GM19455 (cell line): Measurements from ENCODE around the gene RARRES1.
"Not testable (repeated sequence)": the region's sequence is repeated elsewhere in the genome, so short reads cannot be mapped to it uniquely, and the experiment has no call there.

ENCODE experiments used
- ATAC-seq: cut with Tn5 transposase; IDR thresholded peaks from one replicate; pipeline ENCODE4 v1.9.1; 2021; ENCODE audit not compliant: unreplicated experiment

Gene RARRES1

DNA sequence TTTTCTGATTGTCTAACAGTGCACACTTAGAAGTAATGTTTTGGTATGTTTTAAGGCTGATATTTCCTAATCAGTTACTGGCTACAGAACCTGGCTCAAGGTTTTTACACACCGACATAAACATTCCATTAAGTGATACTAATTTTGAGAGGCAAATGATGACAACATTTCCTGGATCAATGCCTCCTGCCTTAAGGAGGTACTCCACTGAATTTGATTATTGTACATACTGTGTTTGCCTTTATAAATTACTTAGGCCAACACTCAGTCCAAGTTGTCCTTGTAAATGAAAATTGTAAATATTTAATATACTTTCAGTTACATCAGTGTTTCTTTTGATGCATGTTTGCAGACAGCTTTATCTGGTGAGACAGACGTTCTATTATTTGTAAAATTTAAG is 35.6 kb downstream of the RARRES1 start:
- no peak for ATAC-seq

DNA sequence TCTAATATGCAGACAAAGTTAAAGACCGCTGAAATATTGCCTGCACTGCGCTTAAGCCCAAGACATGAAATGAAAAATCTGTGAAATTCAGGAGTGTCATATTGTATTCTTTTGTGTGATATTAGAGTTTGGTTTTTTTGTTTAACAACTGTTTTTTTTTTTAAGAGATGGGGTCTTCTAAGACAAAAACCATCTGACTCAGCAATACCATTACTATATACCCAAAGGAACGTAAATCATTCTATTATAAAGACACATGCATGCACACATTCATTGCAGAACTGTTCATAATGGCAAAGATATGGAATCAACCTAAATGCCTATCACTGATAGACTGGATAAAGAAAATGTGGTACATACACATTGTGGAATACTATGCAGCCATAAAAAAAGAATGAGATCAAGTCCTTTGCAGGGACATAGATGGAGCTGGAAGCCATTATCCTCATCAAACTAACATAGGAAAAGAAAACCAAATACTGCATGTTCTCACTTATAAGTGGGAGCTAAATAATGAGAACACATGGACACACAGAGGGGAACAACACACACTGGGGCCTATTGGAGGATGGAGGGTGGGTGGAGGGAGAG is 38.3 kb downstream of the RARRES1 start:
- not testable (repeated sequence) for ATAC-seq

DNA sequence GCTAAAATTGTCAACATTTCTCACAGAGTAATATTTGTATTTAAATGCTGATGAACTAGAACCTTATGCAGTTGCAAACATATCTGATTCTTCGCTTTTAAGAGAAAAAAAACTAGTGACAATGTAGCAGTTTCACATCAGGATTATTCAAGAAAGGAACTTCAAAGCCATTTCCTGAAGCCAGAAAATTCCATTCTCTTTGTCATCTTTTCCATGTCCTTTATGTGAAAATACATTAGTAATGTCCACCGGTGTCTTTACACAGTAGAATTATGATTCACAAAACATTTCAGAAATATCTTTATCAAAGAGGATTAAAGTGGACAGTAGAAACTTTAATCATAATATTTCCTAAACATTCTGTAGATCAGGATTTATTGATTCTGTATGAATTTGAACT is 47.1 kb downstream of the RARRES1 start:
- ATAC-seq: no peak

DNA sequence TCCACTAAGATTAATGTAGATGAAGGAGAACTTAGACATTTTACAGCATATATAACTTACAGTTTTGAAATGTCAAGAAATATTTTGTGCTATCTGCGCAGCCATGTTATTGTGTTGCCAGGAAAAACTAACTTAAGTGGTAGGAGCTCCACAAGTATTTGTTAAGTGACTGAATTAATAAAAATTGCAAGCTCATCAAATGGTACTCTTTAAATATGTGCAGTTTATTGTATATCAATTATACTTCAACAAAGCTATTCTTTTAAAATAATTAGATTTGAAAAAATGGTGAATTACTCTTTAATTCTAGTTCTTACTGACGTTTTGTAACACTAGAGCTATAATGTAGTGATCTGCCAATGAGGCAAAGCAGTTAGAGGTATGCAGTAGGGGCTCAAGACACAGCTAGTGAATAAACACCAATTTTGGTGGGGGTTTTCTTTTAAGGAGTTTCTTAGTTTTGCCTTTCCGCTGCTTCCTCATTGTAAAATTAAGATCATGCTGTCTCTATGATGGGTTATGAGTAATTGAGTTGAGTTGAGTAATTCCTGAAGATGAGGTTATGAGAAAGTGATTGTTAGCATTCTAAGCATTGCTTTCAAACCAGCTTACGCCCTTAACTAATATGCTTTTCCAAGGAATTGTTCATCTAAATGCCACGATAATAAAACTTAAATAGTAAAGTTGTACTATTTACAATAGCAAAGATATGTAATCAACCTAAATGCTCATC is 48.9 kb downstream of the RARRES1 start:
- no peak for ATAC-seq

DNA sequence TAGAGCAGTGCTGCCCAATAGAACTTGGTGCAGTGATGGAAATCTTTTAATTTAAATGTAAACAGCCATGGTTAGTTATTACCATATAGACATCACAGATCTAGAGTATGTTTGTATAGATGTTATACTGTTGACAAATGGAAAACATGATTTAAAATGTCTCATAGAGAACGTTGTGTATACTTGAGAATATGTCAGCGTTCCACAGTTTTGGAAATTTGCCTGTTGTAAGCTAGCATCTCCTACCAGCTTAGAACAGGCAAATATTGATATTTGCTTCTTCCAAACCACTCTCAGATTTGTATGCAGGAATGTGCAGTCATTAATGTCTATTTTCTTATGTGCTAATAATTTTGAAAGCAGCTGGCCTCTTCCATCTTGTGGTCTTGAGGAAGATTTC is 51.4 kb downstream of the RARRES1 start:
- ATAC-seq: no peak

DNA sequence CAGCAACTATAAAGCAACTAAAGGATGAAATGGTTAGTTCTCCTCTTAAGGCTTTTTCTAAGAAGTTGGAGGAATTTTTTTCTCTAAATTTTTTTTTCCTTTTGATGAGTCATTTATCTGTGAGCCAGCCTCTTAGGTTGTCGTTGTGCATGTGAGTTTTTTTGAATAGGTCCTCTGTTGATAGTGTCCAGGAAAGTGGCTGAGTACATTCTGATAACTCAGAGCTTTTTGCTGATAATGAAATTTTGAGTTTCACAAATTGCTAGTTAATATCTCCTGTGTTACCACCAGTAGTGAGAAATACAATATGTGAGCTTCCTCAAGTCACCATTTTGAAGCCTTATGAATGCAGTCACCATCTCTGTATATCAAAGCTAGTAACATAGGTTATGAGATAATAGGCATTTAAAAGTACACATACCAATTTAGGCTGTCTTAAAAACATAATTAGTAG is 52.7 kb downstream of the RARRES1 start:
- ATAC-seq: no peak

DNA sequence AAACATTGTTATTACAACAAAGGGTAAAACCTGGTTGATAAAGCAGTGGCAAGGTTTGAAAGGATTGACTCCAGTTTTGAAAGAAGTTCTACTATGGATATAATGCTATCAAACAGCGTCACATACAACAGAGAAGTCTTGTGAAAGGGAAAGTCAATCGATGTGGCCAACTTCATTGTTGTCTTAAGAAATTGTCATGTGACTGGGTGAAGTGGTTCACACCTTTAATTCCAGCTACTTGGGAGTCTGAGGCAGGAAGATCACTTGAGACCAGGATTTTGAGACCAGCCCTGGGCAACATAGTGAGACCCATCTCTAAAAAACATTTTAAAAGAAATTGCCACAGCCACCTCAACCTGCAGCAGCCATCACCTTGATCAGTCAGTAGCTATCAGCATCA is 53.6 kb downstream of the RARRES1 start:
- ATAC-seq: no peak

DNA sequence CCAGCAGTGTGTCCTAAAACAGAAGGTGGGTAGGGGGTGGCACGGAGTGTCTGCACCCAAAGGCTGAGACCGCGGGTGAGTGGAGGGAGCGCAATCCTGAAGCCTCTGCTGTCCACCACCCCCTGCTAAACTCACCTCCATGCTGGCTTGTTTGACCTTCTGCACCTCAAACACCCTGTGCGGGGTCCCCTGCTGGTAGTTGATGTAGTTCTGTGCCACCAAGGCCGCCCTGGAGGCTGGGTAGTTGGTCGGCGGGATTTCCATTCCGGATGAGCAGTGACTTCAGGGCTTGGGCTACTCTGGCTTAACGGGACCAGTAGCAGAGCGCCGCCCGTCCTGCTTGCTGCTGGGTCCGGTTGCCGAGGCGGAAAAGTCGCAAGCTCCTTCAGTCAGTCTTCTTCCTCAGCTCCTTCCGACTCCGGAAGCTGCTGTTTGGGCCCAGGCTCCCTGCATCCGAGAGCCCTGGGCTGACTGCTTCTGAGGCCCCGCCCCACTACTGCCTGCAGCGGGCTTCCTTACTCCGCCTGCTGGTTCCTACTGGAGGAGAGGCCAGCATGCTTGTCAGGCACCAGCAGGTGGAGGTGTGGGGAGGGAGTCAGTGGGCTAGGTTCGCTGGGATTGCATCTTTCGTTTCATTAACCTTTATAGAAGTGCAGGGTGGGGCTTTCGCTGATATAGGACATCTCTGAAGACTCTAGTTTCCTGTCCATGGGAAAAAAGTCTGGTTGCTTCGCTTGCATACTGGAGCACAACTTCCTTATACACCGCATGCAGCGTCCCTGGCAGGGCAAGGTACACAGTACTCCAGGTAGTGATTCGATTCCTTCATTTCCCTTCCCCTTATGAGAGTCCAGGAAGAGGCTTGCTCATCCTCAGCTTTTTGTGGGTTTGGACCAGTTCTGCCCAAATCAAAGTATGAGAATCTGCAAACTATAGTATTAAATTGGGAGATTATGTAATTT is 59.8 kb downstream of the RARRES1 start, which contains the start of gene LXN:
Gene LXN (minus strand): TSS at position 434 of the 962 bp plus-strand sequence. CDS start 170 bp downstream, at position 264.
- ATAC-seq: peak; percentile 100

DNA sequence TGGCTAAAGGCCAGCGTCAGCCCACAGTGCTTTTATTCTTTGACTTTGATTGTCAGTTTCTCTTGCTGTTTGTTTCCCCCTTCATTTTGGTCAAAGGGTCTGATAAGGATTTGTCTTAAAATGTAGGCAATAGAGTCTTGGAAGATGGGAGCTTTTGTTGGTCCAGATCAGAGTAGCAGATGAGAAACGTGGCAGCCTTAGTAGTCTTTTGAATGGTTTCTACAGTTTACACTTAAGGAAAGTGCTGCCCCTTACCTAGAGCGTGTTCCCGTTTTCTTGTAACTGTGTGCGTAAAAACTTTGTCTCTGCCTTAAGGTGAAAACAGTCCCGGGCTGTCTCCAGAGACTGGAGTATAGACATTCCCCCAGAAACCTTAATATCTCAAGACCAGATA is 60.4 kb downstream of the RARRES1 start:
- no peak for ATAC-seq

DNA sequence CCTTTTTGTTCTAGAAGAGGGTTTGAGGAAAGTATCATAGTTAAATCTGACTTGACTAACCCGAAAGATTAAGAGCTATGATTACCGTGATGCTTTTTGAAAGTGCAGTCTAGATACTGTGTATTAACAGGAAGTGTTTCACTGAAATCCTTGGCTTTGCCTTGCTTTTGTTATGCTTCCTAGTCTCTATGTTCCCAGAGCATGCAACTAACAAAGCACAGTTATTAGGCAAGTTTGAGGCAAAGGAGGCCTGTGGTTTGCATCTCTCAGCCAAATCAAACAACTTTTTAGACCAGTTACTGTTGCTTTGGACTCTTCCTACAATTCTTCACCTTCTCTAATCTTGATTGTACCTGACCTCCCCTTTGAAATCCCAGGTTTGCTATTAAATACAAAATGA is 63.8 kb downstream of the RARRES1 start:
- ATAC-seq: no peak

DNA sequence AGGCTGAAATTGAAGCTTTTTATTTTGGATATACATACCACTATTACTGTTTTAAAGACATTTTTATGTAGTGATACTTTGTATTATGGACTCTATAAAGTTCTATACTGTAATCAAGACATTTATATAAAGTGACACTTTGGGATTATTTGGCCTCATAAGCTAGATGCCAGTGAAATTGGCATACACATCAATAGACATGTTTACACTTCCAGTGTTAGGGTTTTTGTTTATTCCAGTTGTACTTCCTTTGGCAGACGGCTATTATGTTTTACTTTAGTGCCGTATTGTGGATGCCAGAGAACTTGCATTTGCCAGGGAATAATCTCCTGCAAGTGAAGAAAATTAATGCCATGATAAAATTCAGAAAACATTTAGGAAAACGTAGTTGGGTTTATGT is 65.8 kb downstream of the RARRES1 start:
- ATAC-seq: no peak

DNA sequence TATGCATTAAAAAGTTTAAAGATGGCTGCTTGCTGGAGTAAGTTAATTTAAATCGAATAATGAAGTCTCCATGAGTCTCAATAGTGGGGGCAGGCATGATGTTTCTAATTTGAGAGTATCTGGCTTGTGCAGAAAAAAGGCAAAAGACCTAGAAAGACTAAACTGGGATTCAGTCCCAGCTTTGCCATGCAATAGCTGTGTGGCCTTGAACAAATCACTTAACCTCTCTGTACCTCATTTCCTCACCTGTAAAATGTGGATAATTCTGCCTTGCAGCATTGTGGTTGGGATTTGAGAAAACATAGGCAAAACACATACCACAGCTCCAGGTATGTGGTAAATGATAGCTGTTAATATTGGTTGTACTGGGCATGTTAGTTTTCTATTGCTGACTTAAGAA is 68.4 kb downstream of the RARRES1 start:
- no peak for ATAC-seq

DNA sequence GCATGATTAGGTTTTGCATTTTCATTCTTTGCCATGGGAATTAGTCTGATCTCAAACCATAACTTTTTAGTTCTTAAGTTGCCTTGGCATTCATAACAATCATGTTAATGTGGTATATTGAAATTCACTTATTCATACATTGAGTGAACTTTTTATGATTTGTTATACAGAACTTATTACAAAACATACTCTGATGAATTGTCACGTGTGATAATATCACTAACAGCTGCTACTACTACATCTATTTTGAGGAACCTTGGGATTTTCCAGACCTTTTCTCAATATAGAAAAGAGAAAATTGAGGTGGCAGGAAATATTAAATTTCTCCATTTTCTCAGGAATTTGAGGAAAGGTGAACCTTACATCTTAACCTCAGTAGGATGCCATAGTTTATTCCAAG is 69.0 kb downstream of the RARRES1 start:
- no peak for ATAC-seq

DNA sequence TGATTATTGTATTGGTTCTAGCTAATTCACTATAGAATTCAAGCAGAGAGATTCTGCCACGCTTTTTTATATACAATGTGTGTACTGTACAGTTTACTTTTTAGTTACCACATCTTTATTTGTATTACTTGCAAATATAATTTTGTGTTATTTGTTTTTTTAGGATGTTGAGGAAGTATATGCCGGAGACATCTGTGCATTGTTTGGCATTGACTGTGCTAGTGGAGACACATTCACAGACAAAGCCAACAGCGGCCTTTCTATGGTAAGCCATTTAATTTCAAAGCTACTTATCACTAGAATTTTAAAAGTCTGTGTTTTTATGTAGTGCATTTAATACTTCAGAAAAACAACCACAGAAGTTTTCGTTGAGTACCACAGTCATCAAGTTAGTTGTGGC is 71.5 kb downstream of the RARRES1 start:
- ATAC-seq: no peak

DNA sequence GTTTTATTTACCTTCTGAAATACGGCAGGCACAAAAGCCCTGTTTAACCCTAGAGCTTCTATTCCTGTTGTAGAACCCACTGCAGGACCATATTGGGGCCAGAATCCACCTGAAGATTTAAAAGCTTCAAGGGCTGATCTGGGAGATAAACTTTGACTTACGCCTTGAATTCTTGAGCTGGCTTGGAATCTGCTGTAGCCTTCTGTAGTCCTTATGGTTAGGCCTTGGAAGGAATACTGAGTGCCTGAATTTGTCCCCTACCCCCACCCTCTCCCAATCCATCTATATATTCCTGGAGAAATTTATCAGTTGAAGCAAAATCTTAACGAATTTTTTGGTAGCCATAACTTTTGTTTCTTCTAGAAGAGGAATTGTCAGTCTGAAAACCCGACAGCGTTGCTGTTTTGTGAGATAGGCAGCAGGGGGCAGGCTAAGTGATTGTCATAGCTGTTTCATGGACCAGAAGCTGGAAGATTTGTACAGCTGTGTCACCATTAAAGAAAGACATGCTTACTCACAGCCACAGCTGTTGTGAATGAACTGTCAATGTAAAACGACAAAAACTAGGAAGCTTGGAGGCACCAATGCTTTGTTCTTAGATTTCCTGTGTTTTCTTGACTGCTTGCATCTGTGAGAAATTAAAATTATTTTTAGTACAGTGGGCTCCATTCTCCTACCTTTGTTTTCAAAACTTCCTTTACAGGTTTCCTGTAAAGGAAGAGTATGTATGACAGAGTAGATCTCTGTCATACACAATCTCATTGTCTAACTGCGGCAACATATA is 72.6 kb downstream of the RARRES1 start:
- peak; percentile 88 for ATAC-seq

DNA sequence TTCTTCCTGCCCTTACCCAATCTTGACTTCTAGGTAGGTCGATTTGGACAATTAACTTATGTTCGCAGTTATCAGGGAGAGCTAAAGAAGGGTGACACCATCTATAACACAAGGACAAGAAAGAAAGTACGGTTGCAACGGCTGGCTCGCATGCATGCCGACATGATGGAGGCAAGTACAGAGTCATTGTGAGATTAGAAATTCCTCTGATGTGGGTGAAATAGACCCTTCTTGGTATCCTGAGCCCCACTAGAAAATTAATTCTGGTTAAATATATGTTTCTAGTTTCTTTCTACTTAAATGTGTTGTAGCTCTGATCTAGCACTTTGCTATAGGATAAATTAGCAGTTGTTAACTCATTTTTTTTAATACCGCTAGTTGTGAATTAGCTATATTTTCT is 73.4 kb downstream of the RARRES1 start:
- ATAC-seq: no peak

DNA sequence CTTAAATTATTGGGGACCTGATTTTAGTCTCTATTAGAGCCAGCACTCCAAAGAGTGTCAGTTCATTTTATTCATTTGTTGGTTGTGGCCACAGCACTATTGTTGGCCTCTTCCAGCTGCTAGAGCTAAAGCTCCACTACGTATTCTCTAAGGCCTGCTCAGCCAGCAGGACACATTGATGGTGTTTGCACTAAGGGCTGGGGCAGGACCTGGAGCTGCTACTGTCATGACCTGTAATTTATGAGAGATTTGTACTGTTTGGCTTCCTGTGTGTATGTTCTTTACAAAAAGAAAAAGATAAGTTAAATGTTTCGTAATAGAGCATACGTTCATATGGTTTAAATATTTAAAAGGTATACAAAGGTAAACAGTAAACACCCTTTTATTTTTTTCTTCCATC is 79.8 kb downstream of the RARRES1 start:
- no peak for ATAC-seq

DNA sequence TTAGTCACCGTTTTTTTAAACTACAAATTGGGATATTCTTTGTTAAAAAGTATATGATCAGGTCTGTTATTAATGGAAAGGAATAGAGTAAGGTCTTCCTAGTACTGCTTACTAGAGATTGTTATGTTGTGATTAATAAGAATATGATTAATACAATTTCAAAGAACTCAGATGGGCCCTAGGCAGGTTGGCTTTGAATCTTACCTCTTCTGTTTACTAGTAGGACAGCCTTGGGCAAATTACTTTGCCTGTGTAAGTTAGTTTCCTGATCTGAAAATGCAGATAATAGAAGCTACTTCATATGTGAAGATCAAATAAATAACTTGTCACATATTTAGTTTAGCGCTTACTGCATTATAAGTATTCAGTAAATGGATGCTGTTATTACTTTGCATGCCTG is 81.1 kb downstream of the RARRES1 start:
- no peak for ATAC-seq

DNA sequence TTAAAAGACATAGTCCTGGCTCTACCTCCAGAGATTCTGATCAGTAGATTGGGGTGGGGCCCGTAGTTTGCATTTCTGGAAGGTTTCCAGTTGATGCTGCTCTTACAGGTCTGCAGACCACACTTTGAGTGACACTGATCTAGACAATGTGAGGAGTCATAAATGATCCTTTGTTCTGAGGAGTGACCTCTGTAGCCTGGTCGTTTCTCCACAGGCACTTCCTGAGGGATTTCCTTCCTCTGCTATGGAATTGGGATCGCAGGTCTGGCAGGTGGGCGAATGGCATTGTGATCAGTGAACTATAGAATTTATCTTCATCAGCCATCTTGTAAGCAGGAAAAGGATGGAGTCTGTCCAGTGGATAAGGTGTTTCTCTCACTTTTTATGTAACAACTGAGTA is 82.5 kb downstream of the RARRES1 start:
- ATAC-seq: no peak
